Aorta (tissue), 5 donors: ENCODE results near the gene SRP68. TPM values are rescaled to one million over a fixed set of nuclear protein-coding genes. Genes with fewer than 3 reads are reported as not detected.

Source experiments
- ATAC-seq: fragments of 200-7000 bp; cut with Tn5 transposase; one replicate; pipeline ENCODE4 v1.9.1; 2022; ENCODE audit warnings: moderate library complexity; ENCODE audit not compliant: low FRiP score
- DNase-seq, 2 donors: peaks; one replicate each; pipeline ENCODE4 v3.0.0-alpha.2; 2020
- H3K27ac ChIP-seq, 2 donors: one replicate each; pipeline ENCODE4 v1.5.1; 2013; ENCODE audit warnings: low read length in 2 of 2, mild to moderate bottlenecking in 2 of 2, moderate library complexity in 2 of 2, control low read depth in 1 of 2, inconsistent platforms in 1 of 2, low read depth in 1 of 2
- H3K27me3 ChIP-seq, 2 donors: one replicate each; pipeline ENCODE4 v1.6.1; 2013; ENCODE audit warnings: control low read depth in 1 of 2, low read length in 1 of 2, mild to moderate bottlenecking in 1 of 2, moderate library complexity in 1 of 2; ENCODE audit not compliant: insufficient read depth in 2 of 2, control insufficient read depth in 1 of 2
- H3K36me3 ChIP-seq, 2 donors: one replicate each; pipeline ENCODE4 v1.6.1; 2013; ENCODE audit warnings: control low read depth in 1 of 2, low read length in 1 of 2, mild to moderate bottlenecking in 1 of 2; ENCODE audit not compliant: insufficient read depth in 2 of 2, control insufficient read depth in 1 of 2
- H3K4me1 ChIP-seq, 2 donors: one replicate each; pipeline ENCODE4 v1.6.1; 2013; ENCODE audit warnings: low read length in 2 of 2, control low read depth in 1 of 2, mild to moderate bottlenecking in 1 of 2, moderate library complexity in 1 of 2; ENCODE audit not compliant: insufficient read depth in 2 of 2, control insufficient read depth in 1 of 2
- H3K4me3 ChIP-seq, 2 donors: one replicate each; pipeline ENCODE4 v1.5.1; 2013; ENCODE audit warnings: low read length in 2 of 2, control low read depth in 1 of 2, mild to moderate bottlenecking in 1 of 2
- H3K9me3 ChIP-seq: one replicate; pipeline ENCODE4 v1.6.1; 2013; ENCODE audit warnings: mild to moderate bottlenecking, low read length; ENCODE audit not compliant: control insufficient read depth
- WGBS, 2 donors: extraction: QIAGEN DNeasy Blood & Tissue Kit; methylation state at CpG; one replicate each; pipeline ENCODE4 v1.1.7; 2013; 5-methylcytosine and 5-hydroxymethylcytosine counted together
- intact Hi-C, 2 donors: fragments of 100-400 bp; cut with DNase I; formaldehyde crosslinking; loops; one replicate each; pipeline versions ENCODE4 v1.14.2 to v1.15.0; 2022
- polyA plus RNA-seq, 2 donors: library from polyadenylated mRNA; stranded (reverse); fragments of 200-250 nt; gene quantifications; one replicate each; pipeline ENCODE4 v1.2.3, GENCODE V29; 2013
- total RNA-seq, 2 donors: library from RNA; stranded (reverse); fragmentation: NEBNext Ultra II Directional; extraction: Animal tissue kit (Norgen Biotek cat#: 25700); gene quantifications; one replicate each; pipeline ENCODE4 v1.2.1, GENCODE V29; 2021
- donor health status: healthy with polysubstance abuse.
- donor health status: Bipolar disorder and iron deficiency.
- donor health status: DM: no; HTN: no; CAD: no.
- donor health status: DM: no; HTN: no; CAD: no.
- donor health status: DM: yes; HTN: yes; CAD: no.

SRP68 gene
- total and polyA plus RNA-seq, 4 donors, result 35.1 to 60.9 (median 49.7) TPM

DNA sequence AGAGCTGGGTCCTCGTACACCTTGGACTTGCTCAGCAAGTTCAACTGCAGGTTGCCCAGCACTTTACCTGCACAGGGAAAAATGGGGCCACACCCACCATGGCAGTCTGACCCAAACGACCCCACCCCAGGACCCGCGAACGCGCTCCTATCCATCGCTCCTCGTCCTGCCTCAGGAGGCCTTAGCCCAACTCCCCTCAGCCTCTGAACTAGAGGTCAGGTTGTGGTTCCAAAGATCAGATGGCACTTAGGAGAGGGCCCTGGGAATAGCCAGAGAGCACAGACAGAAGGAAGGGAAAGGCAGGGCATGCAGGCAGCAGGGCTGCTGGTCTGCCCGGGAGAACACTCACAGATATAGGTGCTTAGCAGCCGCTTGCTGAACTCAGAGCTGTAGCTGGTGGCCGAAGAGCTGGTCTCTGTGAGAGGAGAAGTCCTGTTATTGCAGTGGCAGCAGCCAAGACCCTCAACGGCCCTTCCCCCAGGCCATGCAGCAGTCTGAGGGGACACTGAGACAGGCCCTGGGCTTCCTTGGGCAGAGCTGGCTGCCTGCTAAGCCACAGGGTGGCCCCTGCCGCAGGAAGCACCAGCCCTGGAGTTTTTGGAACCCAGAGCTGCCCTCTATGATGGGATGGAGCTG lies 13.5 kb upstream of the SRP68 start:
- H3K4me1 ChIP-seq, result no peaks in the 10 kb centered on the region
- DNase-seq, result peak in 1 of 2 donors; percentile 55
- no peak overlapping the region for H3K4me3 ChIP-seq
- no peaks in the 10 kb centered on the region for H3K27me3 ChIP-seq
- no peaks in the 10 kb centered on the region for H3K9me3 ChIP-seq
- WGBS, 2 donors, result 88 to 94% methylated on average over 13 of the region's 13 CpGs
- H3K36me3 ChIP-seq, result peaks cover 0 to 14% of the 10 kb centered on the region in 2 donors
- intact Hi-C loops, result no loop called here
- no peak for ATAC-seq
- no peak overlapping the region for H3K27ac ChIP-seq

DNA sequence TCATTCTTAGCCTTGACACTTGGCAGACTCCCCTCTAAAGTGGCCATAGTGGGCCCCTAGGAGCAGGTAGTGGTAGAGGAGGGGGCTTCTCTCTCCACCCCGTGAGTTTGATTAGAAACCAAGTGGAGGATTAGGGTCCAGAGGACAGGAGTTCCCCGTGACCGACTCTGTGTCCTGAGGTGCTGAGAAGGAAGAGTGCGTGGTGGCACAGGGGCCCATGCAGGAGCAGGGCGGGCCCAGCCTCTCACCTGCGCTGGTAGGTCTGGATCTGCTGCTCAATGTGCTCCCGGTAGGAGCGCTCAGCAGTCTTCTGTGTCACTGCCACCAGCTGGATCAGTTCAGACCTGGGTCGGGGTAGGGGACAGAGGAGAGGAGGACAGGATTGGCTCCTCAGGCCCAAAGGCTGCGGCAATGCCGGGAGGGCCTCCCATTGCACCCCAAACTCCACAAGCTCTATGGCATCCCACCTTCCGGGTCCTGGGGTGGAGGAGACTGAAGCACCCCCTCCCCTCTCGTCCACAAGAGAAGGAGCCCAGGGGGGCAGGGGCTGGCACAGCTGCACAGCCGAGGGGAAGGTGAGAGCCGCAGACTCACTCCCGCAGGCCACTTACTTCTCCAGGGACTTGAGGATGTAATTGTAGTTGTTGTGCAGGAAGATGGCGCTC lies 12.9 kb upstream of the SRP68 start:
- Histone ChIP-seq H3K9me3 (no peaks in the 10 kb centered on the region), H3K36me3 (peaks cover 0 to 14% of the 10 kb centered on the region in 2 donors), H3K27ac (no peak overlapping the region), H3K27me3 (no peaks in the 10 kb centered on the region), H3K4me1 (no peaks in the 10 kb centered on the region), H3K4me3 (no peak overlapping the region)
- intact Hi-C loops, result no loop called here
- 79 to 85% methylated on average over 16 to 17 of the region's 17 CpGs for WGBS, 2 donors
- DNase-seq, result peak in 1 of 2 donors; percentile 71
- ATAC-seq, result no peak

DNA sequence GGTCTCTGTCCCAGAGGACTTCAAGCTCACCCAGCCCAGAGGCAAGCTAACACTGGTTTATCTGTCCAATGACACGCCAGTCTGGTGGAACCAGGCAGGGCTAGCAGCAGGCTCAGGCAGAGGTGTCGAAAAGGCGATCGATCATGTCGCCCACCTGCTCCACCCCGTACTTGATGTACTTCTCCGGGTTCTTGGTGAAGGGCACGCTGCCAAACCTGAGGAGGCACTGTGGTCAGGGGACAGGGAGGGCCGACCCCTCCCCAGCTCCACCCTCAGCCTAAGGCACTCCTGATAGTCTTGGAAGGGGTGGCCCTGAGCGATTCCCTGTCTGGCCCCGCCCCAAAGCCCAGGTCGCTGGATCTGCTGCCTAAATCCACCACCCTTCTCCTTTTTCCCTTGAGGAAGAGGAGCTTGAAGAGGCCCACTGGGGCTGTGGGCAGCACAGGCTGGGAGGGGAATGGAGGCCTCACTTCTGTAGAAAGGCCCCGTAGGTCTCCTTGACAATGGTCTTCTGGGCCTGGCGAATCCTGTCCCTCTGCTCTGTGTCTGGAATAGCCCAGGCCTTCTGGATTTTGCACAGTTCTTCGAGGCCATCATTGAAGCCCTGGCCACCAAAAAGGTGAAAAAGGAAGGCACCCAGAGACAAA lies 11.3 kb upstream of the SRP68 start:
- Histone ChIP-seq H3K27ac (no peak overlapping the region), H3K4me3 (no peak overlapping the region), H3K27me3 (no peaks in the 10 kb centered on the region), H3K9me3 (no peaks in the 10 kb centered on the region), H3K4me1 (no peaks in the 10 kb centered on the region), H3K36me3 (peaks cover 0 to 10% of the 10 kb centered on the region in 2 donors)
- no peak for ATAC-seq
- DNase-seq, result peak in 1 of 2 donors; percentile 63
- intact Hi-C loops, result no loop called here
- 82 to 85% methylated on average over 15 of the region's 15 CpGs for WGBS, 2 donors

DNA sequence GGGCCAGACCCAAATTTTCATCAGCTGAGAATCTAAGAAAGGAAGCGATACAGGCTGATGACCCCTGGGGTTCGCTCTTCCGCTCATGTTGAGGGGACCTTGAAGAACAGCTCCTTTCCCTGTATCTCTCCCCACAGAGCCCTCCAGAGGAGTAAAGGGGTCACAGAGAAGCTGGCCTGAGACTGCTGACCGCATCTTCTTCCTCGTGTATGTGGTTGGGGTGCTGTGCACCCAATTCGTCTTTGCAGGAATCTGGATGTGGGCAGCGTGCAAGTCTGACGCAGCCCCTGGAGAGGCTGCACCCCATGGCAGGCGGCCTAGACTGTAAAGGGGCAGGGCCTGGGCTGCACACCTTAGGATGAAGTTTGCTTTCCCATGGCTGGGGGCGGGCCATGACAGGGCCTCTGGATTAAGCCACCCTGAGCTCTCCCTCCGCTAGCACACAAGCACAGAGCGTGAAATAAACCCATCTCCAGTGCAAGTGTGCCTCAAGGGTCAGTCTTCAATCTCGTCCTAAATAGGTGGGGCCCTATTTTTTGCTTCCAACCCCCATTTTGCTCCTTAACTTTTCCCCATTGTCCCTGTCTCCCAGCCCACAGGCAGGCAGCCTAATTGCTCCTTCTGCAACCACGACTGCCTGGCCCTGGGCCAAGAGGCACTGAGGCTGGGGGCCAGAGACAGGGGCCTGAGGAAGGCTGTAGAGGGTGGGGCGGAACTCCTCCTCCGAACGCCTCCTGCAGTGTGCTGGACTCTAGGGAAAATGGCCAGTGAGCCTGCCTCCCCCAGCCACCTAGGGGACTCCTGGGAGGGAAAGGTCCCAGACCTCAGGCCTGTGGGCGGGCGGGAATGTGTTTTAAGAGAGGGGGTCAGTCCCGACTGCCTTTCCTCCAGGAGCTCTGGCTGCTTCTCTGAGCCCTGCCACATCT lies 10.3 kb upstream of the SRP68 start:
- 75 to 77% methylated on average over 20 of the region's 20 CpGs for WGBS, 2 donors
- H3K4me1 ChIP-seq, result no peaks in the 10 kb centered on the region
- peaks cover 0 to 6% of the 10 kb centered on the region in 2 donors for H3K36me3 ChIP-seq
- peak in 1 of 2 donors; percentile 71 for DNase-seq
- ATAC-seq, result no peak
- intact Hi-C loops, result no loop called here
- H3K27ac ChIP-seq, result no peak overlapping the region
- H3K9me3 ChIP-seq, result no peaks in the 10 kb centered on the region
- no peak overlapping the region for H3K4me3 ChIP-seq
- H3K27me3 ChIP-seq, result no peaks in the 10 kb centered on the region

DNA sequence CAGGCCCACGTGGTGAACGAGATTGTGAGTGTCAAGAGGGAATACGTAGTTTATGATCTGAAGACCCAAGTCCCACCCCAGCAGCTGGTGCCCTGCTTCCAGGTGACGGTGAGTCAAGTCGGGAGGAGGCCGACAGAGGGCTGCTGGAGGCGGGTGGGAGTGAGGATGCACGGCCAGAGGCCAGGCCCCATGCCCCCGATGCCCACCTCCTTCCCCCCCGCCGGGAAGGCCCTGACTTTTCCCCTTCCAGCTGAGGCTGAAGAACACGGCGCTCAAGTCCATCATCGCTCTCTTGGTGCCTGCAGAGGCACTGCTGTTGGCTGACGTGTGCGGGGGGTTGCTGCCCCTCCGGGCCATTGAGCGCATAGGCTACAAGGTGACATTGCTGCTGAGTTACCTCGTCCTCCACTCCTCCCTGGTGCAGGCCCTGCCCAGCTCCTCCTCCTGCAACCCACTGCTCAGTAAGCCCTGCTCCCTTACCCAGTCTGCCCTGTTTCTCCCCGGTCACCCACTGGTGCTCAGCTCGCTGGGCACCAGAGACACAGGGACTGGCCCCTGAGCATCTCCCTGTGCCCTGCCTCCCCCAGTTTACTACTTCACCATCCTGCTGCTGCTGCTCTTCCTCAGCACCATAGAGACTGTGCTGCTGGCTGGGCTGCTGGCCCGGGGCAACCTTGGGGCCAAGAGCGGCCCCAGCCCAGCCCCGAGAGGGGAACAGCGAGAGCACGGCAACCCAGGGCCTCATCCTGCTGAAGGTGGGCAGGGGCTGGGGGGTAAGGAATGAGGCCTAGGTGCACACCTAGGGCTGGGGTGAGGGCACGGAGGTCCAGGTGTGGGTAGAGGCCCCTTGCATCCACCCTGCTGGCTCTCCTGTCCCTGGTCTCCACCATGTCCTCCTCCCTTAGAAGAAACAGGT lies 9.2 kb upstream of the SRP68 start:
- WGBS, 2 donors, result 64 to 67% methylated on average over 27 of the region's 27 CpGs
- no peaks in the 10 kb centered on the region for H3K27me3 ChIP-seq

DNA sequence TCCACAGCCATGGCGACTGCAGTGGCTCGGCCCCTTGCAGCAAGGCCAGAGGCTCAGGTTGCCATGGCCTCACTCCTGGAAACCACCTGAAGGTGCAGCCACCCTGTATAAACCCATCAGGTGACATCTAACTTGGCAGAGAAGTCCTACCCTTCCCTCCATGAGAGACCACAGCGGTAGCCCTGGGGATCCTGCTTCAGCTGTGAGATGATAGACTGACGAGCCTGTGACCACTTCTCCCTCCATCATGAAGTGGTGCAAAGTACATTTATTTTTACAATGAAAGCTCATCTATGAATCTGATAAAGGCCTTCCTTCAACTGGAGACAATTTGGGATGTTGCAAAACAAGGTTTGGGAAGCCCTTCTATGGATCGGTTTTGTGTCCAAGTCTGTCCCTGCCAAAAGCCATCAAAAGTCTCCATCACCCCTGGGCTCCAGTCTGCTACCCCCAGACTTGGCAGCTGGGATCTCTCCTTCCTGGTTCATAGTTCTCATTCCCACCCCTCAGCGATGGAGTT lies 8.5 kb upstream of the SRP68 start:
- H3K36me3 ChIP-seq, result peaks cover 0 to 6% of the 10 kb centered on the region in 2 donors
- no peaks in the 10 kb centered on the region for H3K9me3 ChIP-seq
- DNase-seq (no peak), ATAC-seq (no peak)
- no peak overlapping the region for H3K27ac ChIP-seq
- no peak overlapping the region for H3K4me3 ChIP-seq
- H3K27me3 ChIP-seq, result no peaks in the 10 kb centered on the region
- H3K4me1 ChIP-seq, result no peaks in the 10 kb centered on the region
- intact Hi-C loops, result no loop called here
- 25 to 33% methylated on average over 6 of the region's 6 CpGs for WGBS, 2 donors

More for the DNA sequence above, 9.2 kb upstream of the SRP68 start:
- H3K4me1 ChIP-seq, result no peaks in the 10 kb centered on the region
- H3K4me3 ChIP-seq, result no peak overlapping the region
- ATAC-seq (no peak), DNase-seq (peak in 1 of 2 donors; percentile 71)
- H3K36me3 ChIP-seq, result peaks cover 0 to 6% of the 10 kb centered on the region in 2 donors
- H3K27ac ChIP-seq, result no peak overlapping the region
- no peaks in the 10 kb centered on the region for H3K9me3 ChIP-seq
- intact Hi-C loops, result no loop called here

DNA sequence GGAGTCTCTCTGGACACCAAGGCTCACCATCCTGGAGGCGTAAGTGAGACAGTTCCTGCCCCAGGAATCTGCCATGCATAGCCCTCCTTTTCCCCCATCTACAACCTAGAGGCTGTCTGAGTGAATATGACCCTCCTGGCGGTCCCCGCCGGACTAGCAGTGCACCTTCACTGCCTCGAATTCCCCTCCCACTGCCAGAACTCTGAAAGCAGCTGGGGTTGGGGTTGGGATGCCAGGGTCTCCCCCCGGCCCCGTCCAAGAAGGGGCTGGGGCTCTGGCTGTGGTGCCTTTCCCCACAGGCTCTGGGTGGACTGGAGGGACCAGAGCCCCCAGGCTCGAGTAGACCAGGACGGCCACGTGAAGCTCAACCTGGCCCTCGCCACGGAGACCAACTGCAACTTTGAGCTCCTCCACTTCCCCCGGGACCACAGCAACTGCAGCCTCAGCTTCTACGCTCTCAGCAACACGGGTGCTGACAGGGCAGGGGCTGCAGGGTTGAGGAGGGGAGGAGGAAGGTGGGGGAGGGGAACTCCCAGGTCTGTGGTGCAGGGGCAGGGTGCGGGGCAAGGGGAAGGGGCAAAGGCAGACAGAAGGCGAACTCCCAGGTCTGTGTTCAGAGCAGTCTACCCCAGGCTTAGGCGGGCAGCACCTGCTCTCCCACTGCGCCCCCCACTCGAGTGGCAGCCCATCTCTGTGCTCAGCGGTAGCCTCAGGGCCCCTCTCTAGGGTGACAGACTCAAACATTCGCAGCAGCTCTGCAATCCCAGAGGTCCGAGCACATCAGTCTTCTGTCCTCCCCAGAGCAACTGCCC lies 7.8 kb upstream of the SRP68 start:
- H3K36me3 ChIP-seq, result peaks cover 0 to 4% of the 10 kb centered on the region in 2 donors
- DNase-seq (no peak), ATAC-seq (no peak)
- no peak overlapping the region for H3K27ac ChIP-seq
- H3K27me3 ChIP-seq, result no peaks in the 10 kb centered on the region
- no peaks in the 10 kb centered on the region for H3K9me3 ChIP-seq
- intact Hi-C loops, result no loop called here
- WGBS, 2 donors, result 3 to 4% methylated on average over 23 of the region's 23 CpGs
- H3K4me3 ChIP-seq, result no peak overlapping the region
- no peaks in the 10 kb centered on the region for H3K4me1 ChIP-seq
